ENCODE data around the gene NUAK2. TPM values are rescaled to one million over a fixed set of nuclear protein-coding genes. Genes with fewer than 3 reads are reported as not detected.

NUAK2 gene
- total RNA-seq, 1 donor from 2014 or later = 0.74 TPM

- Histone ChIP-seq H3K27me3 (ENCODE audit: low read depth) (peaks cover 35% of the 10 kb centered on the region), H3K4me1 (peaks cover 8% of the 10 kb centered on the region), H3K36me3 (no peaks in the 10 kb centered on the region), H3K4me3 (no peak overlapping the region), H3K27ac (replicated peaks) (no peak overlapping the region), H3K9me3 (replicated peaks) (no peaks in the 10 kb centered on the region)
- no peak for DNase-seq
- intact Hi-C loops (cut with micrococcal nuclease) = no loop called here
- no peak for TF ChIP-seq CTCF (IDR thresholded peaks at IDR 0.05; ENCODE audit: borderline replicate concordance)
These were observed 29.2 kb upstream of the NUAK2 start for GRCh38 chr1:205350691-205351141.

- intact Hi-C loops (cut with micrococcal nuclease) = no loop called here
- no peaks in the 10 kb centered on the region for H3K36me3 ChIP-seq
- no peak overlapping the region for H3K4me3 ChIP-seq
- DNase-seq = no peak
- H3K4me1 ChIP-seq = peaks cover 8% of the 10 kb centered on the region
- peaks cover 35% of the 10 kb centered on the region for H3K27me3 ChIP-seq (ENCODE audit: low read depth)
- TF ChIP-seq CTCF (IDR thresholded peaks at IDR 0.05; ENCODE audit: borderline replicate concordance) = no peak
- no peak overlapping the region for H3K27ac ChIP-seq (replicated peaks)
- no peaks in the 10 kb centered on the region for H3K9me3 ChIP-seq (replicated peaks)
These were observed 28.6 kb upstream of the NUAK2 start for GRCh38 chr1:205350124-205350523.

- DNase-seq = no peak
- intact Hi-C loops (cut with micrococcal nuclease) = no loop called here
- TF ChIP-seq CTCF (IDR thresholded peaks at IDR 0.05; ENCODE audit: borderline replicate concordance) = no peak
These were observed 27.3 kb upstream of the NUAK2 start for GRCh38 chr1:205348554-205349487.

GRCh38 chr1:205346956-205347574 lies 25.5 kb upstream of the NUAK2 start:
- H3K4me3 ChIP-seq = no peak overlapping the region
- no peak overlapping the region for H3K27ac ChIP-seq (replicated peaks)
- no peak for TF ChIP-seq CTCF (IDR thresholded peaks at IDR 0.05; ENCODE audit: borderline replicate concordance)
- peaks cover 64% of the 10 kb centered on the region for H3K27me3 ChIP-seq (ENCODE audit: low read depth)
- no peak for DNase-seq
- no peaks in the 10 kb centered on the region for H3K36me3 ChIP-seq
- H3K9me3 ChIP-seq (replicated peaks) = no peaks in the 10 kb centered on the region
- peaks cover 22% of the 10 kb centered on the region for H3K4me1 ChIP-seq
- intact Hi-C loops (cut with micrococcal nuclease) = no loop called here

More at GRCh38 chr1:205348554-205349487, 27.3 kb upstream of the NUAK2 start:
- Histone ChIP-seq H3K27ac (replicated peaks) (no peak overlapping the region), H3K4me1 (peaks cover 15% of the 10 kb centered on the region), H3K4me3 (no peak overlapping the region), H3K36me3 (no peaks in the 10 kb centered on the region), H3K9me3 (replicated peaks) (no peaks in the 10 kb centered on the region), H3K27me3 (ENCODE audit: low read depth) (peaks cover 46% of the 10 kb centered on the region)

- Histone ChIP-seq H3K4me1 (peaks cover 22% of the 10 kb centered on the region), H3K27ac (replicated peaks) (no peak overlapping the region), H3K36me3 (no peaks in the 10 kb centered on the region), H3K9me3 (replicated peaks) (no peaks in the 10 kb centered on the region), H3K27me3 (ENCODE audit: low read depth) (peaks cover 64% of the 10 kb centered on the region), H3K4me3 (no peak overlapping the region)
- DNase-seq = no peak
- intact Hi-C loops (cut with micrococcal nuclease) = no loop called here
- no peak for TF ChIP-seq CTCF (IDR thresholded peaks at IDR 0.05; ENCODE audit: borderline replicate concordance)
These were observed 24.2 kb upstream of the NUAK2 start for GRCh38 chr1:205345761-205346160.

Data from left ventricle myocardium inferior (tissue), 1 donor.